Measurements from ENCODE around the gene FZD2.
"Not testable (repeated sequence)": the region's sequence is repeated elsewhere in the genome, so short reads cannot be mapped to it uniquely, and the experiment has no call there.

FZD2 gene

DNA sequence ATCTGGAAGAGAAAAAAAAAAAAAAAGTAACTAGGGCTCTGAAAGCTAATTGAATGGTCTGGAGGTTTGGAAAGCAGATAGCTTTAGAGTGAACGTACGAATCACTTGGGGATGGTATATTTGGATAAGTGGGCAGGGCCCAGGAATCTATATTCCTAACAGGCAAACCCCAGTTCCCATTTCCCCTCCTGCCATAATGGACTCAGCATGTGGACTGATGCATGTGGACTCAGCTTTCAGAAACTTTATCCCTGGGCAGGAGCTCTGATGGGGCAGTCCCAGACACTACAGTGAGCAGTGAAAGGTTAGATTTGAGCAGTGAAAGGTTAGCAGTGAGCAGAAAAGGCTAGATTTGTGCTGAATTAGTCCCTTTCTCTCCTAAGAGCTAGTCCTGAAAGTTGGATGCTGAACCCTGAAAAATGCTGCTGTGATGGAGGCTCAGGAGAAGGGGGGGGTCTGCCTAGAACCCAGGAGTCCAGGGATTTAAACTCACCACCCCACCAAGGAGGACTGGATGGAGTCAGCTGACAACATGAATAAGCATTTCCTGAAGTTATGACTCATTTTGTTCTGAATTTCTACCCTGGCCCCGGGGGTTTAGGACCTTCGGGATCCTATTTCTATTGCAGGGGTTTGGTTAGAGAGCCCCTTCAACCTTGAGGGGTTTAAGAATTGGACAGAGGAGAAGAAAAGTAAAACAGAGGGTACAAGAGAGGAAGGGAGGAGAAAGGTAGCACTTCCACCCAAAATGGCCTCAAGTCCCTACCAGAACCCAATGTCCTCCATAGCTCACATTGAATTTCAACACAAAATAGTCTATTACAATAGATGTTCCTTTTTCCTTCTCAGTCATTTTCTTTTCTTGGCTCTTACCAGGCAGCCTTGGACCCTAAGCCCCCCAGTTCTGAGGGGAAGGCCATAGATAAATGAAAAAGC lies 10.3 kb upstream of the FZD2 start:
- peak; percentile 61 for DNase-seq

DNA sequence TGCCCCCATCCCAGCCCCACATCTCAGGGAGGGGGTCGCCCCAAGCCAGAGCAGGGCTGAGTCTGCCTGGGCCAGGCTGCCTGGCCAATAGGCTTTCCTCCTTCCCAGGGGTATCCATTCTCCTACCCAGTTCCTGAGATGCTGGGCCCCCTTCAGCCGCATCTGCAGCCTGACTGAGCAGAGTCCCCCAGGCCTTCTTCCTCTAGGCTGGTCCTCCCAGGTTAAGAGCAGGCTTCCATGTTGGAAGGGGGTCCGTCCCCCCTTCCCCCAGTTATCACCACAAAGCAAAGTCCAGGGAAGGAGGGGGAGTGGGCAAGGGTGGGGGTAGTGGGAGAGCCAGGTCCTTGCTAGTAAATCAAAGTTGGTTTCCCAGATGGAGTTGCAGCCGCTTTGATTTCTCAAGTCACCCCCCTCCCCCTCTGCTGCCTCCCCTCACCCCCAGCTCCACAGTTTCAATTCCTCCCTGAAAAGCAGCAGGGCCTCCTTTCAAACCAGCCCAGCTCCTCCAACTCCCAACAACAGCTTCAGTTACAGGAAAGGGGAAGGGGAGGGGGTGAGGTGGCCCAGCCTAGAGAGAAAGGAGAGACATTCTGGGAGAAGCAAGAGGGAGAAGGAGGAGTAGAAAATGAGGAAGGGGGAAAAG lies 9.5 kb upstream of the FZD2 start:
- DNase-seq = peak; percentile 84

DNA sequence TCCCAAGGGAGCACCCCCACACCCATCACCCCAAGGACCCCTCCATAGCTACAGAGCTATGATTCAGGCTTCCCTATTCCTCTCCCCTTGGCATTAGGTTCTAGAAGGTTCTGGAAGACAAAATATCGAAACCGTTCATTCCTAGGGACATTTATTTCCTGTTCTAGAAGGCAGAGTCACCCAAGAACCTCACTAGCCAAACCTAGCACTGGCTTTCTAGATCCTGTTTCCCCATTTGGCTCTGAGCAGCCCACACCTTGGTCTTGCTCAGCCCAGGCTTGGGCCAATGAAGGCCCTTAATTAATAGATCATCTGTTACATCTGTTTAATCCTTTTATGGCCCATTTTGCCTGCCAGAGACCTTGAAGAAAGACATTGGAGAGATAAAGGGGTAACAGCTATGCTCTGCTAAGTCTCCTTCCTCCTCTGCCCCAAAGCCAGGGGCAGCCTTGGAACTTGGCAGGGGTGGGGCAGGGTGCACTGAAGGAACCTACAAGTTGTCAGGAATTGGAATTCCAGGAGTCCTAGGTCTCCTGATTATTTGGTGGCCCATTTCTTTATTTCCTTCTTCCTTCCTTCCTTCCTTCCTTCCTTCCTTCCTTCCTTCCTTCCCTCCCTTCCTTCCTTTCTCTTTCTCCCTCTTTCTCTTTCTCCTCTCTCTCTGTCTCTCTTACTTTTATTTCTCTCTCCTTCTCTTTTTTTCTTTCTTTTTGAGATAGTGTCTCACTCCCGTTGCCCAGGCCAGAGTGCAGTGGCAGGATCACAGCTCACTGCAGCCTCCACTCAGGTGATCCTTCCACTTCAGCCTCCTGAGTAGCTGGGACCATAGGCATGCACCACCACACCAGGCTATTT lies 8.7 kb upstream of the FZD2 start:
- DNase-seq = peak; percentile 74

DNA sequence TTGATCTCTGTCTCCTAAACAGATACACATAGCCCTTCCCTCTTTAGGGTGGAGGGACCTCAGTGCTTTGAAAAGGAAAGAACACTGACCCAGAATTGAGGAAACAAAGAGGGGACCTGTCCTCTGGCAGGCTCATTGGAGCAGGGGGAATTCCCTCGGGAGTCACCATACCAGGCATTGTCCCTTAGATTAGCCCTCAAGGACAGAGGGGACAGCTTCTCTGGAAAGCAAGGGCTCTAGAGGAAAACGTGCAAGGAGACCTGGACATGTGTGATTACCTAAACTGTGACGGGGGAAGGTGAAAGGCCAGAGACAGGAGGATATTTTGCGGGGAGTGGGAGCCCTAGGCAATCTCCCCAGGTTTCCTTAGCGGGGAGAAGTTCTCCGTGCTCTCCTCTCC lies 7.6 kb upstream of the FZD2 start:
- DNase-seq = peak; percentile 39

DNA sequence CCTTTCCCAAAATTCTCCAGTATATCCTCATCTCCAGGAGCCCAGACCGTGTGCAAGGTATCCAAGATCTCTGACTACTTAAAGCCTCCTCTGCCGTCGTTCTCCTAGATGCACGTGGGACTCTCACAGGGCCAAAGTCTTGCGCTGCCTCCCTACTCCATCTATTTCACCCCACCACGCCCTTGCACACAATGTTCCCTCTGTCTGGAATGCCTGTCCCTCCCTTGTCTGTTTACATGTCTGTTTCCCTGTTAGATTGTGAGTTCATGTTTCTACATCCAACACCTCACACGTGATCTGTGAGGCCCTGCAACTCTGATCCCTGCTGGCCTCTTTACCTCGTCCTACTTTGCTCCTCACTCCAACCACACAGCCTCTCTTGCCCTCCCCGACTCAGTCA lies 4.9 kb upstream of the FZD2 start:
- DNase-seq = no peak

DNA sequence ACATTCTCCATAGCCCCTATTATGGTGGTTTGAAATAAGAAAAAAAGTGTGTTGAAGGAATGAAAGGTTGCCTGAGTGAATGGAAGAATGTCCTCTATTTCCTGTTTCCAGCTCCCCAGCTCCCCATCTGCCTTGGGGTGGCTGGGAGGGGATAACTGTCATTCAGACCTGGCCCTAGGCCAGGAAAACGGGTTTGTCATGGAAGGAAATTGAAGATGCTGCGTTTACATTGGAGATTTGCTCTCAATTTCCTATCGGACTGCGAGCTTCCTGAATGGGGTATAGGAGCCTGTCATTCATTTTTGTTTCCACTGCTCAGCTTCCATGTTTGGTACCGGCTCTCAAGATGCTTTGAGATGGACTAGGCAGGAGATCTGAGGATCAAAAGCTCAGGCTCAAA lies 2.2 kb upstream of the FZD2 start:
- no peak for DNase-seq

DNA sequence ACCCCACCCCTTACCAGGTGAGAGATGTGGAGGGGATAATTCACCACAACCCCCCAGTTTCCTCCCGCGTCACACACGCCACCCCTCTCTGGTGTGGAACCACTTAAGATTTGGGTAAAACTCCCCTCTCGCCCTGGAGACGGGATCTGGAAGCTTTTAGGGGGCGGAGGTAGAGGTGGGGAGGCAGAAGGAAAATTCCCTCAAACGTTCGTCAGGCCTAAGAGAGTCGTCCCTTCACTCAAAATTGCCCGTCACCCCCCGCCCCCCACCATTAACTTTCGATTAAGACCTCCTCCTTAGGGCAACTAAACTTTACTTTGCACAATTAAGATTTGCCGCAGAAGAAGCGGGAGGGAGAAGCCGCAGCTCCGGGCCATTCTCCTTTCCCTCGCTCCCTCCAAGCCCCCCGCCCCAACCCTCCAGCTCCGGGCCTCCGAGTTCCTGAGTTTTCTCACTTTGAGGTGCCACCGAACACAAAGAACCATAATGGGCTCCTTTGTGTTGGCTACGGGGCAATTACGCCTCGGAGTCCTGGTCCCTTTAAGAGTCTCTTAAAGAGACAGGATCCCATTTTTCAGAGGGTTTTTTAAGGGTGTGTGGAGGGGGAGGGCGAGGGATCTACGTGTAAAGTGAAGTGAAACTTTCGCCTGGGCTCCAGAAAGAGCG lies 985 bp upstream of the FZD2 start:
- DNase-seq = peak; percentile 74

DNA sequence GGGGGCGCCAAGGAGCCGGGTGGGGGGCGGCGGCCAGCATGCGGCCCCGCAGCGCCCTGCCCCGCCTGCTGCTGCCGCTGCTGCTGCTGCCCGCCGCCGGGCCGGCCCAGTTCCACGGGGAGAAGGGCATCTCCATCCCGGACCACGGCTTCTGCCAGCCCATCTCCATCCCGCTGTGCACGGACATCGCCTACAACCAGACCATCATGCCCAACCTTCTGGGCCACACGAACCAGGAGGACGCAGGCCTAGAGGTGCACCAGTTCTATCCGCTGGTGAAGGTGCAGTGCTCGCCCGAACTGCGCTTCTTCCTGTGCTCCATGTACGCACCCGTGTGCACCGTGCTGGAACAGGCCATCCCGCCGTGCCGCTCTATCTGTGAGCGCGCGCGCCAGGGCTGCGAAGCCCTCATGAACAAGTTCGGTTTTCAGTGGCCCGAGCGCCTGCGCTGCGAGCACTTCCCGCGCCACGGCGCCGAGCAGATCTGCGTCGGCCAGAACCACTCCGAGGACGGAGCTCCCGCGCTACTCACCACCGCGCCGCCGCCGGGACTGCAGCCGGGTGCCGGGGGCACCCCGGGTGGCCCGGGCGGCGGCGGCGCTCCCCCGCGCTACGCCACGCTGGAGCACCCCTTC lies 484 bp downstream of the FZD2 start:
- peak; percentile 39 for DNase-seq

DNA sequence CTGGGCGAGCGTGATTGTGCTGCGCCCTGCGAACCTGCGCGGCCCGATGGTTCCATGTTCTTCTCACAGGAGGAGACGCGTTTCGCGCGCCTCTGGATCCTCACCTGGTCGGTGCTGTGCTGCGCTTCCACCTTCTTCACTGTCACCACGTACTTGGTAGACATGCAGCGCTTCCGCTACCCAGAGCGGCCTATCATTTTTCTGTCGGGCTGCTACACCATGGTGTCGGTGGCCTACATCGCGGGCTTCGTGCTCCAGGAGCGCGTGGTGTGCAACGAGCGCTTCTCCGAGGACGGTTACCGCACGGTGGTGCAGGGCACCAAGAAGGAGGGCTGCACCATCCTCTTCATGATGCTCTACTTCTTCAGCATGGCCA lies 1.0 kb downstream of the FZD2 start:
- DNase-seq = no peak

DNA sequence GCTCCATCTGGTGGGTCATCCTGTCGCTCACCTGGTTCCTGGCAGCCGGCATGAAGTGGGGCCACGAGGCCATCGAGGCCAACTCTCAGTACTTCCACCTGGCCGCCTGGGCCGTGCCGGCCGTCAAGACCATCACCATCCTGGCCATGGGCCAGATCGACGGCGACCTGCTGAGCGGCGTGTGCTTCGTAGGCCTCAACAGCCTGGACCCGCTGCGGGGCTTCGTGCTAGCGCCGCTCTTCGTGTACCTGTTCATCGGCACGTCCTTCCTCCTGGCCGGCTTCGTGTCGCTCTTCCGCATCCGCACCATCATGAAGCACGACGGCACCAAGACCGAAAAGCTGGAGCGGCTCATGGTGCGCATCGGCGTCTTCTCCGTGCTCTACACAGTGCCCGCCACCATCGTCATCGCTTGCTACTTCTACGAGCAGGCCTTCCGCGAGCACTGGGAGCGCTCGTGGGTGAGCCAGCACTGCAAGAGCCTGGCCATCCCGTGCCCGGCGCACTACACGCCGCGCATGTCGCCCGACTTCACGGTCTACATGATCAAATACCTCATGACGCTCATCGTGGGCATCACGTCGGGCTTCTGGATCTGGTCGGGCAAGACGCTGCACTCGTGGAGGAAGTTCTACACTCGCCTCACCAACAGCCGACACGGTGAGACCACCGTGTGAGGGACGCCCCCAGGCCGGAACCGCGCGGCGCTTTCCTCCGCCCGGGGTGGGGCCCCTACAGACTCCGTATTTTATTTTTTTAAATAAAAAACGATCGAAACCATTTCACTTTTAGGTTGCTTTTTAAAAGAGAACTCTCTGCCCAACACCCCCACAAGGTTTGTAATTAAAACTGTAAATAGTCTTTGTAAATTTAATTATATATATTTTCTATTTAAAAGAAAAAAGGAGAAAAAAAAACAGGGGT lies 1.7 kb downstream of the FZD2 start:
- no peak for DNase-seq

DNA sequence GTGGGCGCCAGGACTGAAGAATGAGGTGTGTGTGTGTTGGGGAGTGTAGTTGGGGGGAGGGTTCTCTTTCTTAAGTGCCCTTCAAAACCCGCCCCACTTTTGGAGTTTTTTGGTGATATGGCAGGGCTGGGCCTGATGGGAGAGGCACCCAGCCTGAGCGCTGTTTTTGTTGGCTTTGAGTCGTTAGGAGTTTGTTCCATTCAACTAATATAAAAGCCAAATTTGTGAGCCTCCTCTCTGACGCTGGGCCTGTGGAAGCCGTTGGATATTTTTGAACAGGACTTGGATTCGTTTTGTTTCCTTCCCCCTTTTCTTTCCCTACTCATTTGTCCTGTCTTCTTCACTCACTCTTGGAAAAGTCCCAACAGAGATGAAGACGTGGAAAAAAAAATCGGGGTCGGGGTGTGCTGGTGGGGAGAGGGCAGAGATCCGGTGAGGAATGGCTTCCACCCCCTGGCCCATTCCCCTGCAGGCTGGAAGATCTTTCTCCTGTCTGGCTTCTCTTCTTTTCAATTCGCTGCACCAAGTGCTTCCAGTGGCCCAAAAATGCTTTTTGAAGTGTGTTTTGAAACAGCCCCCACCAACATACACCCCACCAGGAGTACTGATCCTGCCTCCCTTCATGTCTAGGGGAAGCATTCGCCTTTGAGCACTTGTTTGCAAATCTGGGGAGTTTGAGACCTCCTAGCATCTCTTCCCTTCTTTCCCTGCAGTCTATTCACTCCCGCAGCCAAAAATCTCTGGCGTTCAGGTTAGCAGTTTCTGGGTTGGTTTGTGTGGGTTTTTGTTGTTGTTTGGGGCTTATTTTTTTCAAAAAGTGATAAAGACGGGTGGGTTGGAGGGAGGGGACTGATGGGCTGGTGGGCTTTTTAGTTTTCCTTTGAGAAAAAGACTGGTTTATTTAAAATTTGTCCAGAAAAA lies 2.6 kb downstream of the FZD2 start:
- DNase-seq = no peak

DNA sequence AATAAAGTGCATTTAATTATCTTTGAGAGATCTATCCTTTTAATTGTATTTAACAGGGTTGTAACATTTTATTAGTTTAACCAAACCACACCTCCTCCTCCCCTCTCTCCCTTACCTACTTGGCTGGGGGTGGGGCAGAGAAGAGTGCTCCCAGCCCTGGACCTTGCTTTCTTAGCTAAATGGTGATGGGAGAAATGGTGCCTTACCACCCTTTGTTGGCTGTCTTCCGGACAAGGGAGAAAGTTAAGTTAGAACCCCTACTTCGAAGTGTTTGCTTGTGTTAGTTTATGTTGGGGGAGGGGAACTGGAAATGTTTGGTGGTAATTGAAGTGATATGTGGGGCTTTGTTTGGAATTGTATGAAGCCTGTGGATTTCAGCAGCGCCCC lies 3.9 kb downstream of the FZD2 start:
- no peak for DNase-seq

DNA sequence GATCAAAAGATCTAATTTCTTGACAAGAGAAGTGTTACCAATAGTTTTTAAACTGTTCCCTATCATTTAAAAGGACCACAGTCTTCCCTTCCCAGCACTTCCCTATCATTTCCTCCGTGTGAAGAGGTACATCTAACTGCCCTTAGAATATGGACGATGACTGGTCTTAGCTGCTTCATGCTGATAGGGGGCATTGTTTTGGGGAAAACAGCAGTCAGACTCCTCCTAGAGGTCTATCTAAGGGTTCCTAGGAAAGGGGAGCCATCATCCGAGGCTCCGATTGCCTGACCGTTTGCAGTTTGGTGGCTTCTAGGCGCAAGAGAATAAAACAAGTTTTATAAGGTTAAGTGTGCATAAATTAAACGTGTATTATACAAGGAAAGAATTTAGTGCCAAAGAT lies 7.1 kb downstream of the FZD2 start:
- no peak for DNase-seq

DNA sequence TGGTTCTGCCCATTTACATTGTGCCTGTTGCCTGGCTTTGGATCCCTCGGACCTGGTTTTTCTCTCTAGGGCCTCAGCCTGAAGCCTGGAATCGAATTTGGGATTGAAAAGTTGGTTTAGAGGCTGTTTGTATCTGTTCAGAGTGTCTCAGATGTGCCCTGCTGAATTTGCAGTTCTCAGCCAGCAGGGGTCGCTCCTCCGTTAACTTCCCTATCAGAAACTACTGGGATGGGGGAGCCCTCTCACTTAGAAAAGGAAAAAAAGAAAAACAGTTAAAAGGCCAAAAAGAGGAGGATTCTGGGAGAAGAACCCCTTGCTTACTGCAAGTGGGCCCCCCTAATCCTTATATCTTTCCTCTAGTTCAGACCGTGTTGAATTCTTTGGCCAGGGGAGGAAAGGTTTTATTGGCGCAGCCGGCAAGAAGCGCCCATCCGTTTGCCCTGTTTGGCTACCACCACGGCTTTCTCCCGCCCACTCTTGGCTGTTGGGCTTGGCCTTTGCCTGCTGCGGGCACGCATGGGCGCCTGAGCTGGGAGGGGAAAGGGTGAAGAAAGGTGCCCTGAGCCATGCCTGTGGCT lies 8.7 kb downstream of the FZD2 start:
- no peak for DNase-seq

DNA sequence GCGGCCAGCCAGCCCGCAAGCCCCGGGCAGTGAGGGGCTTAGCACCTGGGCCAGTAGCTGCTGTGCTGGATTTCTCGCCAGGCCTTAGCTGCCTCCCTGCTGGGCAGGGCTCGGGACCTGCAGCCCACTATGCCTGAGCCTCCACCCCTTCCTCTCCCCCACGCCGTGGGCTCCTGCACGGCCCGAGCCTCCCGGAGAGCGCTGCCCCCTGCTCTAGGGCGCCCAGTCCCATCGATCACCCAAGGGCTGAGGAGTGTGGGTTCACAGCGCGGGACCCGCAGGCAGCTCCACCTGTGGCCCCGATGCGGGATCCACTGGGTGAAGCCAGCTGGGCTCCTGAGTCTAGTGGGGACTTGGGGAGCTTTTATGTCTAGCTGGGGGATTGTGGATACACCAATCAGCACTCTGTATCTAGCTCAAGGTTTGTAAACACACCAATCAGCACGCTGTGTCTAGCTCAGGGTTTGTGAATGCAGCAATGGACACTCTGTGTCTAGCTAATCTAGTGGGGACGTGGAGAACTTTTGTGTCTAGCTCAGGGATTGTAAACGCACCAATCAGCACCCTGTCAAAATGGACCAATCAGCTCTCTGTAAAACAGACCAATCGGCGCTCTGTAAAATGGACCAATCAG lies 11.1 kb downstream of the FZD2 start:
- DNase-seq = not testable (repeated sequence)

DNA sequence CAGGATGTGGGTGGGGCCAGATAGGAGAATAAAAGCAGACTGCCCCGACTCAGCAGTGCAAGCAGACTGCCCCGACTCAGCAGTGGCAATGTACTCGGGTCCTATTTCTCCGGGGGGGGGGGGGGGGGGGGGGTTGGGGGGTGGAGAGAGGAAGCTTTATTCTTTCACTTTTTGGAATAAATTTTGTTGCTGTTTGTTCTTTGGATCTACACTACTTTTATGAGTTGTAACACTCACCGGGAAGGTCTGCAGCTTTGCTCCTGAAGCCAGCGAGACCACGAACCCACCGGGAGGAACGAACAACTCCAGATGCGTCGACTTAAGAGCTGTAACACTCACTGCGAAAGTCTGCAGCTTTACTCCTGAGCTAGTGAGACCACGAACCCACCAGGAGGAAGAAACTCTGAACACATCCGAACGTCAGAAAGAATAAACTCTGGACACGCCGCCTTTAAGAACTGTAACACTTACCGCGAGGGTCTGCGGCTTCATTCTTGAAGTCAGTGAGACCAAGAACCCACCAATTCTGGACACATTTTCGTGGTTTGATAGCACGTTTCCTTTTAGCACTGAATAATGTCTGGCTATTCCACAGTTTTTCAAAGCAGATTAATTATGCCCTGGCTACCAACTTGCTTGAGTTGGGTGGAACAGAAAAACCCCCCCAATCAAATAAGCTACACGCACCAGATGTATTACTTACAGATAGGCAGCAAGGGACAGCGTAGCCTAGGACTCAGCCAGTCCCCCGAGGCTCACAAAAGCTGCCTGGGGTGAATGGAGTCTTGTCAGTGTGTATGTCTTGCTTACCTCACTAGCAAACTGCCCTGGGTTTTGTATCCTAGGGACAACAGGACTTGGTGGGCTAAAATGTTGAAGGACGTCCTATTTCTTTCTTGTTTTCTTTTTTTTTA lies 11.9 kb downstream of the FZD2 start:
- no peak for DNase-seq

DNA sequence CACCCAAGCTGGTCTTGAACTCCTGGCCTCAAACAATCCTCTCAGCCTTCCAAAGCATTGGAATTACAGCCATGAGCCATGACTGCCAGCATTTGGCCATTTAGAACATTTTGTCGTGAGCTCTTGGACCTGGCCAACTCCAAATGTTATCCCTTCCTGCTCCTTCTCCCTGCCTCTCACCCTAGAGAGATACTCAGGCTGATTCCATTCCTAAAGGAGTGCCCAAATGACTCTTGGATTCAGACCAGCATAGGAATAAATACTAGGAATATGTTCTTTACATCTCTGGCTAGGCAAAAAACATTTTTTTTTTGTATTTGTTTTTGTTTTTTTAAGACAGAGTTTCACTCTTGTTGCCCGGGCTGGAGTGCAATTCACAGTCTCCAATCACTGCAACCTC lies 15.5 kb downstream of the FZD2 start:
- no peak for DNase-seq

DNA sequence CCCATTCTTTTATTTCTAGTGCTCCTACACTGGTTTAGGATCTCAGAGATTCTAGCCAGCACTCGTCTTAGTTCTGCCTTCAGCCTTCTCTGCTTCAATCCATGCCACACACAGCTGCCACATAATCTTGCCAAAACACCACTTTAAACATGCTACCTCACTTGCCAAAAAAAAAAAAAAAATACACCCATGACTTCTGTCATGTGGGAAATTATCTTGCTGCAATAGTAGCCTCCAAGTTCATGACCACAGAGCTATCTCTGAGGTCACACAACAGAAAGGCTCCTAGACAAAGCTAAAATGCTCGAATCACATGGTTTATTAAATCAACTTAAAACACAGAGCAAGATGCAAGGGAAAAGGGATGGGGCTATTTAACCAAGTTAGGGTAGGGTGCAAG lies 18.1 kb downstream of the FZD2 start:
- DNase-seq = no peak

Data from suppressor macrophage treated with lipopolysaccharide for 4 hours (primary cell).